A549 (cell line): ENCODE measurements around the gene TXN2. TPM values are rescaled to one million over a fixed set of nuclear protein-coding genes. Genes with fewer than 3 reads are reported as not detected.

Experiments used
- ATAC-seq, 2 experiments: fragments of 200-7000 bp in 1 of 2; fragments of >200 bp in 1 of 2; cut with Nextera tagmentation in 1 of 2; cut with Tn5 transposase in 1 of 2; 3 replicates each; pipeline versions ENCODE4 v1.8.0 to v1.9.1; 2018 to 2020; ENCODE audit warnings: mild to moderate bottlenecking in 1 of 2, moderate library complexity in 1 of 2
- CTCF ChIA-PET: fragments of 300-600 bp; sonication (Branson Sonifier 250); formaldehyde crosslinking; extraction: SDS; loops from one replicate; lab custom pipeline; 2021; ENCODE audit warnings: antibody characterized with exemption, inconsistent platforms; lab: Yijun Ruan, JAX
- POLR2A ChIA-PET: fragments of 350-600 bp; formaldehyde crosslinking; extraction: SDS; loops from one replicate; lab custom pipeline; 2021; ENCODE audit warnings: antibody characterized with exemption, inconsistent platforms; lab: Yijun Ruan, JAX
- DNase-seq, 2 experiments: peaks; one replicate each; pipeline versions ENCODE4 v3.0.0 to v3.0.0-alpha.2; 2011 to 2016; ENCODE audit warnings: low read depth in 1 of 2, low spot score in 1 of 2
- FAIRE-seq: peaks from 2 replicates; lab custom pipeline; 2011; peaks lifted over from hg19 to GRCh38; lab: Jason Lieb, UNC
- H3K27ac ChIP-seq, 2 experiments: fragments of >200 bp; sonication (Bioruptor Twin); formaldehyde crosslinking; 3 replicates each; pipeline ENCODE4 v1.5.1; 2016 to 2017
- H3K4me1 ChIP-seq: fragments of >200 bp; sonication (Bioruptor Twin); formaldehyde crosslinking; 3 replicates; pipeline ENCODE4 v1.6.1; 2016
- H3K4me2 ChIP-seq: fragments of >200 bp; sonication (Bioruptor Twin); formaldehyde crosslinking; 3 replicates; pipeline ENCODE4 v1.6.1; 2016
- H3K4me3 ChIP-seq: fragments of >200 bp; sonication (Bioruptor Twin); formaldehyde crosslinking; 3 replicates; pipeline ENCODE4 v1.5.1; 2016
- H3K9me3 ChIP-seq: fragments of >200 bp; sonication (Bioruptor Twin); formaldehyde crosslinking; 3 replicates; pipeline ENCODE4 v1.6.1; 2016
- BCL3 ChIP-seq: fragments of >200 bp; sonication (Bioruptor Twin); formaldehyde crosslinking; IDR thresholded peaks from 3 replicates; pipeline ENCODE4 v1.6.1; 2016
- CTCF ChIP-seq: fragments of >200 bp; sonication (Bioruptor Twin); formaldehyde crosslinking; IDR thresholded peaks from 3 replicates; pipeline ENCODE4 v1.5.1; 2016
- E2F6 ChIP-seq: IDR thresholded peaks from 2 replicates; pipeline ENCODE4 v1.6.1; 2012; ENCODE audit warnings: low read depth, borderline replicate concordance
- EHMT2 ChIP-seq: fragments of 200-600 bp; sonication (generic); IDR thresholded peaks from 2 replicates; pipeline ENCODE4 v1.6.1; 2016; ENCODE audit warnings: antibody characterized with exemption, low read depth, mild to moderate bottlenecking, moderate library complexity
- HOXB13 ChIP-seq: fragments of 250-450 bp; sonication (Bioruptor Pico); IDR thresholded peaks from 2 replicates; pipeline ENCODE4 v1.5.0; 2020; ENCODE audit warnings: low read depth, mild to moderate bottlenecking, moderate library complexity
- JUN ChIP-seq, 2 experiments: fragments of >200 bp; sonication (Bioruptor Twin); formaldehyde crosslinking; IDR thresholded peaks; 2 replicates in 1 of 2; 3 replicates in 1 of 2; pipeline ENCODE4 v1.6.1; 2016 to 2017
- MAFK ChIP-seq: fragments of 450-650 bp; IDR thresholded peaks from 2 replicates; pipeline ENCODE4 v1.6.1; 2014; ENCODE audit not compliant: partially characterized antibody
- POLR2A ChIP-seq: IDR thresholded peaks from 2 replicates; pipeline ENCODE4 v1.6.1; 2012; ENCODE audit warnings: mild to moderate bottlenecking, low read length
- POLR2AphosphoS2 ChIP-seq: conservative IDR thresholded peaks from 2 replicates; pipeline ENCODE4 v1.6.1; 2012; ENCODE audit warnings: low read length, improper control_type of control experiment, inconsistent platforms
- RCOR1 ChIP-seq: fragments of 150-350 bp; IDR thresholded peaks from 2 replicates; pipeline ENCODE4 v1.6.1; 2014; ENCODE audit warnings: antibody characterized with exemption, low read length, low read depth
- RNF2 ChIP-seq: fragments of 200-600 bp; sonication (generic); IDR thresholded peaks from 2 replicates; pipeline ENCODE4 v1.6.1; 2016; ENCODE audit warnings: low read depth, mild to moderate bottlenecking, antibody characterized with exemption, moderate library complexity, borderline replicate concordance
- USF2 ChIP-seq: fragments of 450-650 bp; IDR thresholded peaks from 2 replicates; pipeline ENCODE4 v1.6.1; 2014; ENCODE audit warnings: antibody characterized with exemption
- ZC3H11A ChIP-seq: fragments of 450-650 bp; IDR thresholded peaks from 2 replicates; pipeline ENCODE4 v1.6.1; 2014; ENCODE audit warnings: antibody characterized with exemption, mild to moderate bottlenecking
- ZNF302 ChIP-seq: fragments of 250-450 bp; sonication (Bioruptor Pico); IDR thresholded peaks from 2 replicates; pipeline ENCODE4 v1.9.0; 2021; ENCODE audit warnings: inconsistent platforms, mild to moderate bottlenecking, moderate library complexity
- WGBS: methylation state at CpG from one replicate; pipeline ENCODE4 v1.1.6; 2017; ENCODE audit errors: missing lambda C conversion rate; 5-methylcytosine and 5-hydroxymethylcytosine counted together
- polyA plus RNA-seq, 4 experiments: library from polyadenylated mRNA; depleted of rRNA in 3 of 4; stranded (reverse); fragments of >200 nt; fragmentation: RNase III in 1 of 4; extraction: RNeasy Plus Mini Kit Qiagen cat#74134 plus additional on column Dnase treatment in 1 of 4; gene quantifications; 2 replicates in 3 of 4; 3 replicates in 1 of 4; pipeline ENCODE4 v1.2.3, GENCODE V29; 2011 to 2017
- TF ChIP-seq, protein P1 (sequence below): fragments of 250-450 bp; sonication (Bioruptor Pico); IDR thresholded peaks from 2 replicates; pipeline ENCODE4 v1.5.0; 2021; ENCODE audit warnings: mild to moderate bottlenecking, moderate library complexity, borderline replicate concordance
- TF ChIP-seq, protein P2 (sequence below): fragments of 250-450 bp; sonication (Bioruptor Pico); IDR thresholded peaks from 2 replicates; pipeline ENCODE4 v1.5.0; 2020; ENCODE audit warnings: low read depth, mild to moderate bottlenecking, moderate library complexity
- TF ChIP-seq, protein P3 (sequence below): fragments of 150-350 bp; IDR thresholded peaks from 2 replicates; pipeline ENCODE4 v1.6.1; 2014; ENCODE audit warnings: low read depth, mild to moderate bottlenecking, low read length

The TXN2 gene
- polyA plus RNA-seq, 2 of the 4 experiments (the other 2 are of a cell fraction): 82.2 to 89.6 TPM

DNA sequence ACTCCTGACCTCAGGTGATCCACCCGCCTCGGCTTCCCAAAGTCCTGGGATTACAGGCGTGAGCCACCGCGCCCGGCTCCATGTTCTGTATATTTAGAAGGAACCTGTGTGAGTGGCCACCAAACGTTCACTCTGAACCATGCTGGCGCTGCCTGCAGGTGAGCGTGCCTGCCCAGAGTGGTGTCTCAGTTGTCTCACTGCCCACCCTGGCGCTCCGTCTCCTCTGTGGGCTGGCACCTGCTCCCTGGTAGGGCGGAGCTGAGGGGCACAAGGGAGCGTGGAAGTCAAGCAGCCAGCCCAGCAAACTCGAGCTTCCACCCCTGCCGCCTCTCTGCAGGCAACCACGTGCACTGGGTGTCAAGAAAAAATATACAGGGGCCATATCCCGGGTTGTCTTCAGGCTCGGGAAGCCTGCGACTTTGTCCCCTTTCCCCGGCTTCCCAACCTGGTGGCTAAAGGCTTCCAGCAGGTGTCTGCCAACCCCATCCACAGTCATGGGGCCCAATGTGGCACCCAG, 16.7 kb downstream of the TXN2 start:
- no peak overlapping the region for H3K4me3 ChIP-seq
- ChIA-PET CTCF (interaction anchor here (11.3 kb wide), 1 partner anchor 163 kb away, joined by 113 read pairs; no protein-coding TSS in a partner anchor), POLR2A (interaction anchor here (1.0 kb wide), 1 partner anchor 11 kb away, joined by 3 read pairs; no protein-coding TSS in a partner anchor)
- 68% methylated on average over 14 of the region's 20 CpGs for WGBS
- peaks cover 85% of the 10 kb centered on the region for H3K4me1 ChIP-seq
- no peak for ATAC-seq
- DNase-seq: no peak
- no peak for FAIRE-seq
- H3K4me2 ChIP-seq: peak overlapping the region; percentile 66
- peak; percentile 61; the same call in 1 of the 2 replicates for TF ChIP-seq HOXB13 (CRISPR knock-in tag)
- TF ChIP-seq ZNF302: peak; percentile 21; the same call in 1 of the 2 replicates
- TF ChIP-seq BCL3: no peak
- TF ChIP-seq, protein P1, sequence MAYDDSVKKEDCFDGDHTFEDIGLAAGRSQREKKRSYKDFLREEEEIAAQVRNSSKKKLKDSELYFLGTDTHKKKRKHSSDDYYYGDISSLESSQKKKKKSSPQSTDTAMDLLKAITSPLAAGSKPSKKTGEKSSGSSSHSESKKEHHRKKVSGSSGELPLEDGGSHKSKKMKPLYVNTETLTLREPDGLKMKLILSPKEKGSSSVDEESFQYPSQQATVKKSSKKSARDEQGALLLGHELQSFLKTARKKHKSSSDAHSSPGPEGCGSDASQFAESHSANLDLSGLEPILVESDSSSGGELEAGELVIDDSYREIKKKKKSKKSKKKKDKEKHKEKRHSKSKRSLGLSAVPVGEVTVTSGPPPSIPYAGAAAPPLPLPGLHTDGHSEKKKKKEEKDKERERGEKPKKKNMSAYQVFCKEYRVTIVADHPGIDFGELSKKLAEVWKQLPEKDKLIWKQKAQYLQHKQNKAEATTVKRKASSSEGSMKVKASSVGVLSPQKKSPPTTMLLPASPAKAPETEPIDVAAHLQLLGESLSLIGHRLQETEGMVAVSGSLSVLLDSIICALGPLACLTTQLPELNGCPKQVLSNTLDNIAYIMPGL (CRISPR knock-in tag): no peak
- TF ChIP-seq POLR2A: no peak
- TF ChIP-seq, protein P2, sequence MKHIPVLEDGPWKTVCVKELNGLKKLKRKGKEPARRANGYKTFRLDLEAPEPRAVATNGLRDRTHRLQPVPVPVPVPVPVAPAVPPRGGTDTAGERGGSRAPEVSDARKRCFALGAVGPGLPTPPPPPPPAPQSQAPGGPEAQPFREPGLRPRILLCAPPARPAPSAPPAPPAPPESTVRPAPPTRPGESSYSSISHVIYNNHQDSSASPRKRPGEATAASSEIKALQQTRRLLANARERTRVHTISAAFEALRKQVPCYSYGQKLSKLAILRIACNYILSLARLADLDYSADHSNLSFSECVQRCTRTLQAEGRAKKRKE: 0 out of 2 replicates have a peak, but pooled peaks have one; percentile 4
- peak; percentile 63; the same call in 1 of the 2 replicates for TF ChIP-seq E2F6
- H3K9me3 ChIP-seq: no peaks in the 10 kb centered on the region
- peak overlapping the region; percentile 77 to 98 for H3K27ac ChIP-seq

DNA sequence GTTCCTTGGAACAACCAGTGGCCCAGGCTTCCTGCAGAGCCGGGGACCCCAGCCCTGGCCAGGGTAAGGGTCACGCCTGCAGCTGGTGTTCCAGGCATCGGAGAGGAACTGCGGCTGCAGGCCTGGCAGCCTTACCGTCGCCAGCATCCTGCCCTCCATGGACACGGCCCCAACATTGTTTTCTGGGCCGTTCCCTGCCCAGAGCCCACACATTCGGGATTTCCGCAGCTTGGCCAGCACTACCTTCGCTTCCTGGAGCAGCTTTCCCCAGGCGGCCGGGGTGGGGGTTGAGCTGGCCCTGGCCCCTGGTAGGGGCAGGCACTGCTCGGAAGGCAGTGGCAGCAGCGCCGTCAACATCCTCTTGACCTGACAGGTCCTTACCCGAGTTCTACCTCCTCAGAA, 17.7 kb downstream of the TXN2 start:
- H3K4me1 ChIP-seq: peaks cover 84% of the 10 kb centered on the region
- no peak for TF ChIP-seq CTCF
- TF ChIP-seq ZC3H11A: no peak
- no peak for TF ChIP-seq JUN (IDR thresholded peaks at IDR 0.05)
- no peak for TF ChIP-seq RCOR1
- no peak for TF ChIP-seq HOXB13 (CRISPR knock-in tag)
- no peak for TF ChIP-seq POLR2AphosphoS2
- TF ChIP-seq MAFK: no peak
- no peak for TF ChIP-seq EHMT2
- no peak for TF ChIP-seq RNF2
- TF ChIP-seq USF2: no peak
- TF ChIP-seq, protein P3, sequence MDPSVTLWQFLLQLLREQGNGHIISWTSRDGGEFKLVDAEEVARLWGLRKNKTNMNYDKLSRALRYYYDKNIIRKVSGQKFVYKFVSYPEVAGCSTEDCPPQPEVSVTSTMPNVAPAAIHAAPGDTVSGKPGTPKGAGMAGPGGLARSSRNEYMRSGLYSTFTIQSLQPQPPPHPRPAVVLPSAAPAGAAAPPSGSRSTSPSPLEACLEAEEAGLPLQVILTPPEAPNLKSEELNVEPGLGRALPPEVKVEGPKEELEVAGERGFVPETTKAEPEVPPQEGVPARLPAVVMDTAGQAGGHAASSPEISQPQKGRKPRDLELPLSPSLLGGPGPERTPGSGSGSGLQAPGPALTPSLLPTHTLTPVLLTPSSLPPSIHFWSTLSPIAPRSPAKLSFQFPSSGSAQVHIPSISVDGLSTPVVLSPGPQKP: no peak
- ChIA-PET CTCF (interaction anchor here (1.0 to 11.3 kb wide), 2 partner anchors 23 to 162 kb away, joined by 3 to 113 read pairs; no protein-coding TSS in a partner anchor), POLR2A (no interaction called here)
- H3K27ac ChIP-seq: peak overlapping the region; percentile 77 to 98
- FAIRE-seq (no peak), DNase-seq (no peak), ATAC-seq (no peak)
- H3K9me3 ChIP-seq: no peaks in the 10 kb centered on the region
- 93% methylated on average over 16 of the region's 17 CpGs for WGBS
- no peak overlapping the region for H3K4me2 ChIP-seq
- no peak overlapping the region for H3K4me3 ChIP-seq
